ENCODE results near the gene FAM3C. TPM values are rescaled to one million over a fixed set of nuclear protein-coding genes. Genes with fewer than 3 reads are reported as not detected.
A peak's percentile ranks its signal among the peaks of the same experiment; 100 is the strongest.
"Not testable (repeated sequence)": the region's sequence is repeated elsewhere in the genome, so short reads cannot be mapped to it uniquely, and the experiment has no call there.

The FAM3C gene
- total RNA-seq, 2 donors from 2014 or later, result 45.9 to 69.8 TPM

GRCh38 chr7:121329191-121330052 lies 66.7 kb downstream of the FAM3C start:
- TF ChIP-seq, protein P1, sequence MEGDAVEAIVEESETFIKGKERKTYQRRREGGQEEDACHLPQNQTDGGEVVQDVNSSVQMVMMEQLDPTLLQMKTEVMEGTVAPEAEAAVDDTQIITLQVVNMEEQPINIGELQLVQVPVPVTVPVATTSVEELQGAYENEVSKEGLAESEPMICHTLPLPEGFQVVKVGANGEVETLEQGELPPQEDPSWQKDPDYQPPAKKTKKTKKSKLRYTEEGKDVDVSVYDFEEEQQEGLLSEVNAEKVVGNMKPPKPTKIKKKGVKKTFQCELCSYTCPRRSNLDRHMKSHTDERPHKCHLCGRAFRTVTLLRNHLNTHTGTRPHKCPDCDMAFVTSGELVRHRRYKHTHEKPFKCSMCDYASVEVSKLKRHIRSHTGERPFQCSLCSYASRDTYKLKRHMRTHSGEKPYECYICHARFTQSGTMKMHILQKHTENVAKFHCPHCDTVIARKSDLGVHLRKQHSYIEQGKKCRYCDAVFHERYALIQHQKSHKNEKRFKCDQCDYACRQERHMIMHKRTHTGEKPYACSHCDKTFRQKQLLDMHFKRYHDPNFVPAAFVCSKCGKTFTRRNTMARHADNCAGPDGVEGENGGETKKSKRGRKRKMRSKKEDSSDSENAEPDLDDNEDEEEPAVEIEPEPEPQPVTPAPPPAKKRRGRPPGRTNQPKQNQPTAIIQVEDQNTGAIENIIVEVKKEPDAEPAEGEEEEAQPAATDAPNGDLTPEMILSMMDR (IDR thresholded peaks at IDR 0.05), result no peak
- no peaks in the 10 kb centered on the region for H3K36me3 ChIP-seq
- H3K4me1 ChIP-seq, result peaks cover 0 to 22% of the 10 kb centered on the region in 2 donors
- no peak overlapping the region for H3K27ac ChIP-seq
- DNase-seq (ENCODE audit: low spot score), result no peak
- peak overlapping the region; percentile 22 to 41 for H3K4me3 ChIP-seq
- H3K9me3 ChIP-seq, result no peaks in the 10 kb centered on the region
- H3K27me3 ChIP-seq, result peaks cover 18 to 33% of the 10 kb centered on the region in 2 donors

DNA sequence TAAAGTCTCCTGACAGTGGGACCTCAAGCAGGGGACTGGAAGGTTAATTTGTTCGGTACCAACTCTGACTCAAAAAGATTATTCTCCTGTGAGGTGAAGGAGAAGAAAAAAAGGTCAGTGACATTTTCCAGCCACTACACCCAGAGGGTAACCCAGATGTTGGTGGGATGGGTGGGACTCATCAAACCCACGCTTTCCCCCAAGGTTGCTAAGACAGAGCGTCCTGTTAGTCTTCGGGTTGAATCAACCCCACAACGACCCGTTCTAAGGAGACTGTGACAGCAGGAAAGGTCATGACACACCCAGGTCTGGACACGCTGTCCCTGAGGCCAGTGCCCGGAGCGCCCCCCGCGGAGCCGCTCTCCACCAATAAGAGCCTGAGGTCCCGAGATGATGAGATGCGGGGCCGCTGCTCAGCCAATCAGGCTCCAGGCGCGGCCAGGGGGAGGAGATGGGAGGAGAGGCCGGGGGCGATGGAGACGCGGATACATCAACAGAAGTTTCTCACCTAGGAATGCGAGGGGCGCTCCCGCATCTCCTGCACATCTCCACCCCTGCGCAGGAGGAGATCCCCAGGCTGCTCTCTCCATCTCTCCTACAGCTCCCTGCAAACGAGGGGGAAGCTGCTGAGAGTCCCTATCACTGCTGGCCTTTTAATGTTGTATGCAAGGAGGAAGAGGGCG lies 67.5 kb downstream of the FAM3C start, which contains the start of gene WNT16:
Gene WNT16, plus strand, starts transcription at position 493 of the 683 bp plus-strand sequence. CDS start 293 bp downstream, outside the sequence.
- Histone ChIP-seq H3K36me3 (no peaks in the 10 kb centered on the region), H3K27me3 (peaks cover 18 to 33% of the 10 kb centered on the region in 2 donors), H3K4me1 (peaks cover 0 to 22% of the 10 kb centered on the region in 2 donors), H3K4me3 (peak within 1 kb of the TSS in 1 of 2 donors; percentile 41), H3K9me3 (no peaks in the 10 kb centered on the region), H3K27ac (no peak within 1 kb of the TSS)
- DNase-seq (ENCODE audit: low spot score), result no peak
- TF ChIP-seq, protein P1 (IDR thresholded peaks at IDR 0.05), result no peak

- peaks cover 0 to 22% of the 10 kb centered on the region in 2 donors for H3K4me1 ChIP-seq
- TF ChIP-seq, protein P1 (IDR thresholded peaks at IDR 0.05), result no peak
- H3K36me3 ChIP-seq, result no peaks in the 10 kb centered on the region
- no peak overlapping the region for H3K4me3 ChIP-seq
- DNase-seq (ENCODE audit: low spot score), result no peak
- H3K27ac ChIP-seq, result no peak overlapping the region
- no peaks in the 10 kb centered on the region for H3K9me3 ChIP-seq
- peaks cover 14 to 33% of the 10 kb centered on the region in 2 donors for H3K27me3 ChIP-seq
Measured at GRCh38 chr7:121327671-121328070, 68.4 kb downstream of the FAM3C start.

DNA sequence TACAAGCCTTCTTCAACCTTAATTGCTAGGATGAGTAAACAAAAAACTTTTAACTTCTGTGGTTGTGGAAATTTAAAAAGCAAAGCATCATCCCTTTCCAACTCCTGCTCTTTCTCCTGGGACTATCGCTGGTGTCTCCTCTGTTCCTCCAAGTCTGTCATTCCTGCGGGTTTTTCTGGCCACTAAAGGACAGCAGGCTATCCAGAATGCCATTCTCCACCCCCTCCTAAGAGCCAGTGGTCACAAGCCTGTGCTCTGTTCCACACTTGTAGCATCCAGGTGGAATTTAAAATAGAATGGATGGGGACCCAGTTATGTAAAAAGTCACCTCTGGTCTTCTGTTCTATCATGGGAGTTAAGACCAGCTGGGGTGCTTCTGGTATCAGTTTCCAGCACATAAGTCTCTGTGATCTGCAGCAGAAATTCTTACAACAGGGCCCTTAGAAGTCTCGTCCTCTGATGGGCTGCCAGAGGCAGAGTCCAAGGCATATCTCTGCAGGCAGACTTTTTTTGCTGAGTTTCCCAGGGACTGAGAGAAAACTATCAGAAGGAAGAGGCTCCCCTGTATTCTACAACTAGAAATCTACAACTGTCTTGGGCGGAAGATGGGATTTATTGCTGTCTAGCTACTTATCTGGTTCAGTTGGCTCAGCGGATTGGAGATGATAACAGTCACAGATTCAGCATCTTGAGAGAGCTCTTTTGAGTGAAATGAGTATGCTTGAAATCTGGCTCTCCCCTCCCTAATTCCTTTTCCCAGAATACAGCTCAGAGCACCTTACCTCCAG lies 72.4 kb downstream of the FAM3C start:
- Histone ChIP-seq H3K4me1 (peaks cover 0 to 1% of the 10 kb centered on the region in 2 donors), H3K27ac (no peak overlapping the region), H3K36me3 (no peaks in the 10 kb centered on the region), H3K27me3 (peaks cover 0 to 3% of the 10 kb centered on the region in 2 donors), H3K9me3 (no peaks in the 10 kb centered on the region), H3K4me3 (no peak overlapping the region)
- TF ChIP-seq, protein P1 (IDR thresholded peaks at IDR 0.05), result no peak
- no peak for DNase-seq (ENCODE audit: low spot score)

GRCh38 chr7:121322460-121322859 lies 73.6 kb downstream of the FAM3C start:
- no peaks in the 10 kb centered on the region for H3K27me3 ChIP-seq
- DNase-seq (ENCODE audit: low spot score), result no peak
- no peak overlapping the region for H3K4me3 ChIP-seq
- no peaks in the 10 kb centered on the region for H3K9me3 ChIP-seq
- H3K36me3 ChIP-seq, result no peaks in the 10 kb centered on the region
- no peak overlapping the region for H3K27ac ChIP-seq
- TF ChIP-seq, protein P1 (IDR thresholded peaks at IDR 0.05), result no peak
- no peaks in the 10 kb centered on the region for H3K4me1 ChIP-seq

DNA sequence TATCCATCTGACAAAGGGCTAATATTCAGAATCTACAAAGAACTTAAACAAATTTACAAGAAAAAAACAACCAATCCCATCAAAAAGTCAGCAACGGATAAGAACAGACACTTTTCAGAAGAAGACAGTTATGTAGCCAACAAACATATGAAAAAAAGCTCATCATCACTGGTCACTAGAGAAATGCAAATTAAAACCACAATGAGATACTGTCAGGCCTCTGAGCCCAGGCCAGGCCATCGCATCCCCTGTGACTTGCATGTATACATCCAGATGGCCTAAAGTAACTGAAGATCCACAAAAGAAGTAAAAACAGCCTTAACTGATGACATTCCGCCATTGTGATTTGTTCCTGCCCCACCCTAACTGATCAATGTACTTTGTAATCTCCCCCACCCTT lies 80.9 kb downstream of the FAM3C start:
- not testable (repeated sequence) for H3K27me3 ChIP-seq; H3K4me3 ChIP-seq; H3K27ac ChIP-seq; H3K36me3 ChIP-seq; DNase-seq (ENCODE audit: low spot score); H3K9me3 ChIP-seq; H3K4me1 ChIP-seq

Data from right atrium auricular region (tissue), 2 donors.